NCI-H1092 treated with DMSO at 0.1 percent for 48 hours (cell line): ENCODE measurements around the gene TBX1.
"Not testable (repeated sequence)": the region's sequence is repeated elsewhere in the genome, so short reads cannot be mapped to it uniquely, and the experiment has no call there.

Experiments used
- DNase-seq: peaks from one replicate; lab custom pipeline; 2025; lab: John Stamatoyannopoulos, UW

The TBX1 gene

DNA sequence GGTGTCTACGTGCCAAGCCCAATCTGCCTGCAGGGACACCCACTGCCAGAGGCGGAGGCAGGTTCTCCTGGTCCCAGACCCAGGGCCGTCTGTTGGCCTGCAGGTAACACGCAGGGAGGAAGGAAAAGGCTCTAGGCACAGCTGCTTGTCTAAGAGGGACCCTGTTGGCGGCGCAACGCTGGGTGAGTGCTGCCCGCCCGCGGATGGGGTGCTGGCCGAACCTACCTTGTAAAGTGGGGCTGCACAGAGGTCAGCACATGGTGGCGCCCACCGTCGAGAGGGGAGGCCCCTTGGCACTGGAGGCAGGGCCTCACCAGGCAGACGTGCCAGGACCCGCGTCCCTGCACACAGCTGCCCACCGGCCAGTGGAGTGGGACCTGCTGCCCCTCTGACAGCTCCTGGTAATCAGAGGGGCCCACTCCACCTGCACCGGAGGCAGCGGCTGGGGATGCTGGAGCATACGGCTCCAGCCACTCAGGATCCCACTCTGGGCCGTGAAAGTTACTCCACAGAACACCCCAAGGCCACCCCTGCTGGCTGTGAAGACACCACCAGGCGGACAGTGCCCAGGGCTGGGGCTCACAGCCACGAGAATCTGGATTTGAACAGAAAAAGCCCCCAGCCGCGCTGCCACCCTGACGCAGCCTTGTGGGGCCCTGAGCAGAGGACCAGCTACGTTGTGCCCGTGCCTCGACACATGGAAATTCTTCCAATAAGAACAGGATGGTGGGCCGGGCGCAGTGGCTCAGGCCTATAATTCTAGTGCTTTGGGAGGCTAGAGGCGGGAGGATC is 24.0 kb downstream of the TBX1 start:
- DNase-seq: no peak

DNA sequence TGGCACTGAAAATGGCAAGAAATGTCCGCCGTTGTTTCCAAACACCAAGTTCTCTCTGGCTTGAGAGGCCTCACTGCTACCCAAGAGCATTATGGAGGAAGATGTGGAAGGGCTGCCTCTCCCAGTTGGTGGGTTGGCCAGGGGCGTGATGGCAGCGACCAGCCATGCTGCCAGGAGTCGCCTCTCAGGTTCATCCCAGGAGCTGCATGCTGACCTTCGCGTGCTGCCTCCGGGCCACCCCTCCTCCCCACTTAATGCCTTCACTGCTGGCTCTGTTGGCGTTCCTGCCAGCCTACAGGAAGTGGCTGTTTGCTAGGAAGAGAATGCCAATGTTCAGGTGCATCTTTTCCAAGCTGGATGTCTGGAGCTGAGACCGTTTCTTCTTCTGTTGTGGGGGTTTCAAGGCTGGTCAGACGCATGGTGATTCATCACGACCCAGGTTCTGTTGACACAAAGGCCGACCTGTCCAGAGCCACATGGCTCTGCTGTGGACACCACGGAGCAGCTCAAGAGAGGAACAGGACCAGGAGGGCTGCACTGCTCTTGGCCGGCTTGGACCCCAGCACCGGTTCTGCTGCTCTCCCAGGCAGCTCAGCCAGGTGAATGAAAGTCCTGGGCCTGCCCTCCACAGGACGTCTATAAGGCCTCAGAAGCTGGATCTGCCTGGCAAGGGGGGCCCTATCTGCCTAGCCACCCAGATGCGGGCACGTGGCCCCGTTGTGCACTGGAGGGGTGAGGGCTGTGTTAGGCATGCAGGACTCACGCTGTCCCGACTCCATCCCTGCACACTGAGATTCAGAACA is 25.1 kb downstream of the TBX1 start:
- no peak for DNase-seq

DNA sequence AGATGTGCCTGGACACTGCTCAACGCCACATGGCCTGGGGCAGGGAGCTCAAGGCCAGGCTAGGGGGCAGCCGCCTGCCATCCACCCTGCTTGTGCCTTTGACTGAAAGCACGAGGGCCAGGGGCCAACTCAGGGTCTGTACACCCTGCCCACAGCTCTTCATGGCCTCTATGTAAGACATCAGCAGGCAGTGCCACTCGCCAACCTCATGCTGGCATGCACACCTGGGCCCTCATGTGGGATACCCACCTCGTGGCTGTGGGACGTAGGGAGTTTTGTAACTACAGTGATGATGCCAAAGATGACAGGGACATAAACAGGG is 25.6 kb downstream of the TBX1 start:
- no peak for DNase-seq

DNA sequence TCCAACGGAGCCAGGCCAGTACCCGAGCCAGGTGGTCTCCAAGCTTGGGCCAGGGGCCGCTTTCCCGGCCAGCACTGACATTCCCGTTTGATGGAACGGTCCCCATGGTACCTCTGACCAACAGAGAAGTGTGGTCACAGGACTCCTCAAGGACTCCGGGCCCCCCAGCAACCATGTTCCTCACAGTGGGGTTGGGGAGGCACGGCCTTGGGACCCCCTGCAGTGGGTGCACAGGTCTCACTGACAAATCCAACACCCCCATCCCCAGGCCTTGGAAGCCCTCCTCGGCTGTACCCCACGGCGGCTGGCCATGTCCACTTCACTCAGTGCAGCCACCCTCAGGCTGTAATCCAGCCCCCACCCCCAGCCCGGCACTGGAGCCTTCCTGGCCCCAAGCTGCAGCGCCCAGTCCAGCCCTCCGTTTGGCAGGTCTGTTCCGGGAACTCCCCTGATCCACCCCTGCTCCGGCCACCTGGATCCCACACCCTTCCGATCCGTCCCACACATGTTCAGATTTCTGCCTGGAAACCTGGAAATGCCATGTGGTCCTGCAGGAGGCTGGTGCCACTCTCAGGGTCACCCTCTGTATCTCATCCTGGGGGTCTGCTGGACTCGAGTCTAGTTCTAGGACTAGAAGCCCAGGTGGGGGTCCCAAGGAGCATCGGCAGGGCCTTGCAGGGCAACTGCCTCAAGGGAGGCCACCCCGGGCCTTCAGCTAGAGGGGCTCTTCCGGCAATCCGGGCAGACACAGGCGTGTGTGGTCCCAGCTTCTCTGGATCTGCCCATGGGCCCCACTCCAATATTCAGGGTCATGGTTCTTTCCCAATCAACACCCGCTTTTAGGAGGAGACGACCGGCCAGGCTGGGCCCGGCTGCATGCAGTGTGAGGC is 26.6 kb downstream of the TBX1 start:
- DNase-seq: no peak

DNA sequence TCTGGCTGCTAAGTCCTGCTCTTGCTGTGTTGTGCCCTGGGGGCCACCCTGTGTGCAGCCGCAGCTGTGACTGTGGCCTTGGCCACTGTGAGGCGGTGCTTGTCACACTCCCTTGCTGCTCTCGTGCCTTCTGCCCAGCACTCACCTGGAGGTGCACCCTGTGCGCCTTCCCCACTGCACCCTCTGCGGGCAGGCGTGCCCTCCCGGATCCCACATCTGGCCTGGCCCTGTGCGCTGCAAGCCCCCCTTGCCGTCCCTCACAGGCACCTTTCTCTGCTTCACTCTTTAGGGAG is 27.2 kb downstream of the TBX1 start:
- DNase-seq: no peak

DNA sequence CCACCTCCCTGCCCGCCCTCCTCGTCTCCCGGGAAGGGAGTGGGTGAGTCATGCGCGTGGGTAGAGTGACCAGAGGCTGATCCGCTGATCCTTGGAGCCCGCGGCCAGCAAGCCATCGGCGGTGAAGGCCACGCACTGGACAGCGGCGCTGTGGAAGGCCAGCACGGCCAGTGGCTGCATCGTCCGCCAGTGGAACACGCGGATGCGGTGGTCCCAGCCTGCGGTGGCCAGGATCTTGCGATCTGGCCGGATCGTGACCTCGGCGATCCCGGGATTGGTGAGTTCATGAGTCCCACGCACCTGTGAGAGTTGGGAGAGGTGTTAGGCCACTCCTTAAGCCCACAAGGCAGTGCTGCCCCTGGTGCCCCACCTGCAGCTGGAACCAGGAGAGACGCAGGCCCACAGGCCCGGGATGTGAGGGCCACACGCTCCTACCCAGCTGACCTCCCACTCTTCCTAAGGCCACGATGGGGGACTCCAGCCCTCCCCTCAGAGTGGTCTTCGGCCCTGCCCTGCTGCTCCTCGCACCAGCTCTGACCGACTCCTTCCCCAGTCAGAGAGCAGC is 28.2 kb downstream of the TBX1 start:
- no peak for DNase-seq

DNA sequence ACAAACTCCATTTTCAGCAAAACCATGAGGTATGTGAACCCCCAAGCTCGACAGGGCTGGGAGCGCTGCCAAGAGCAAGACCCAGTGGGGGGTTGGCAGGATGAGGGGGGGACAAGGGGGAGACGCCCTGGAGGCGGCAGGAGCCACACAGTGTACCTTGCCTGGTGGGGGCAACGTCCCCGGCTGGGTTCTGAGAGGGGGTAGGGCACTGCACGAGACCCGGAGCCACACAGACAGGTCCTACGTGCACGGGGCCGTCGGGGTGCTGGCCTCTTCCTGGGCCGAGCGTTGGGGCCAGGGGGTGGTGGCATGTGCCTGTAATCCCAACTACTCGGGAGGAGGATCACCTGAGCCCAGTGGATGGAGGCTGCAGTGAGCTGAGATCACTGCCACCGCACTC is 28.8 kb downstream of the TBX1 start:
- DNase-seq: no peak

DNA sequence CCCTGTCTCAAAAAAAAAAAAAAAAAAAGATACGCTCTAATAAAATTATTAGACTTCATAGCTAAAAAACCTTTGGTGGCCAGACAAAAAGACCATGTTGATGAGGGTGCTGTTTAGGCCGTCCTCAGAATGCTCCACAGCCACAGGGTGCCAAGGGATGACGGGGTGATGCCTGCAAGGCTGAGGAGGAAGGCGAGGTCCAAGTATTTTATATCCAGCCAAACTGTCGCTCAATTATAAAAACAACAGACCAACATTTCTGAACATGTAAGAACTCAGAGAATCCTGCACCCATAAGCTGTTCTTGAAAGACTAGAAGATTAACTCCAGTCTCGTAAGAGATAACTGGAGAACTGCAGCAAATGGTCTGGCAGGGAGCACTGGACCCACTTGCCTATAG is 29.2 kb downstream of the TBX1 start:
- no peak for DNase-seq

DNA sequence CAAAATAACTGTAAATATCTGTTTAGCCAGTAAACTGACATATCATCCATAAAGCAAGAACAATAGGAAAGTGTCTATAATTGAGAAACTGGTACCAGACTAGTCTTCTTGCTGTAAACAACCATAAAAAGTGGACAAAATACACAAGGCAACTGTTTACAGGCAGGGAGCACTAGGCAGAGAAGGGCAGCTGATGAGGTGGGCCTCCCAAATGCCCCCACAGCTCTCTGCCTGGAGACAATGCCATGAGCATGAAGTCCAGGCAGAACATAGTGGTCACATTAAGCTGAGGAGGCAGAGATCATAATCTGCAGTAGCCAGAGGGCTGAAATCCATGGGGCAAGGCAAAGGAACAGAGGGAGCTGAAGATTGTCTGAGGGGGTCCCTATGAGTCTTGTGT is 30.7 kb downstream of the TBX1 start:
- DNase-seq: no peak

DNA sequence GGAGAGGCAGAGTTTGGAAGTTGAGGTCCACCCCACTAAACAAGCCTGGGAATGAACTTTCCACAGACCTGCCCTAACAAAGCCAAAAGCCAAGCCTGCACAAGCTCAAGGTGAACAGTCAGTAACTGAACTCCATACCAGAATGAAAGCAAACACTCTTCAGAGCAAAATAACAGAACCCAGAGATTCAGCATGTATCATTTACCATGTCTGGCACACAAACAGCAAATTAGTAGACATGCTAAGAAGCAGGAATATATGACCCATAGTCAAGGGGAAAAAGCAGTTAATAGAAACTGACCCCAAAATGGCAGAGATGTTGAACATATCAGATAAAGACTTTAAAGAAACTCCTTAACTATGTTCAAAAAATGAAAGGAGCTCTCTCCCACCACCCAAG is 31.3 kb downstream of the TBX1 start:
- DNase-seq: no peak

DNA sequence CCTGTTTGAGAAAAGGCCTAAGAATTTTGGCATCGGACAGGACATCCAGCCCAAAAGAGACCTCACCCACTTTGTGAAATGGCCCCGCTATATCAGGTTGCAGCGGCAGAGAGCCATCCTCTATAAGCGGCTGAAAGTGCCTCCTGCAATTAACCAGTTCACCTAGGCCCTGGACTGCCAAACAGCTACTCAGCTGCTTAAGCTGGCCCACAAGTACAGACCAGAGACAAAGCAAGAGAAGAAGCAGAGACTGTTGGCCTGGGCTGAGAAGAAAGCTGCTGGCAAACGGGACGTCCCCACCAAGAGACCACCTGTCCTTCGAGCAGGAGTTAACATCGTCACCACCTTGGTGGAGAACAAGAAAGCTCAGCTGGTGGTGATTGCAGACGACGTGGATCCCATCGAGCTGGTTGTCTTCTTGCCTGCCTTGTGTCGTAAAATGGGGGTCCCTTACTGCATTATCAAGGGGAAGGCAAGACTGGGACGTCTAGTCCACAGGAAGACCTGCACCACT is 31.9 kb downstream of the TBX1 start:
- not testable (repeated sequence) for DNase-seq

DNA sequence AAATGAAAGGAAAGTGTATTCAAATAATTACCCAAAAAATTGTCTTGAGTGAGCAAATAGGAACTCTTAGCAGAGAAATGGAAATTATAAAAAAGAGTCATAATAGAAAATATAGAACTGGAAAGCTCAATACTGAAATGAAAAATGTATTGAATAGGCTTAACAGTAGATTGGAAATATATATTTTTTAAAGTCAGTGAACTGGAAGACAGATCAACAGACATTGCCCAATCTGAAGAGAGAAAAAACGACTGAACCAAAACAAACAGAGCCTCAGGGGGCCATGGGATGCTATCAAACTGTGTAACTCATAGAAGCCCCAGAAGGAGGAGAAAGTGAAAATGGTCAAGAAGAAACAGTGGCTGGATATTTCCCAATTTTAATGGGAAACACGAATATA is 32.6 kb downstream of the TBX1 start:
- no peak for DNase-seq

DNA sequence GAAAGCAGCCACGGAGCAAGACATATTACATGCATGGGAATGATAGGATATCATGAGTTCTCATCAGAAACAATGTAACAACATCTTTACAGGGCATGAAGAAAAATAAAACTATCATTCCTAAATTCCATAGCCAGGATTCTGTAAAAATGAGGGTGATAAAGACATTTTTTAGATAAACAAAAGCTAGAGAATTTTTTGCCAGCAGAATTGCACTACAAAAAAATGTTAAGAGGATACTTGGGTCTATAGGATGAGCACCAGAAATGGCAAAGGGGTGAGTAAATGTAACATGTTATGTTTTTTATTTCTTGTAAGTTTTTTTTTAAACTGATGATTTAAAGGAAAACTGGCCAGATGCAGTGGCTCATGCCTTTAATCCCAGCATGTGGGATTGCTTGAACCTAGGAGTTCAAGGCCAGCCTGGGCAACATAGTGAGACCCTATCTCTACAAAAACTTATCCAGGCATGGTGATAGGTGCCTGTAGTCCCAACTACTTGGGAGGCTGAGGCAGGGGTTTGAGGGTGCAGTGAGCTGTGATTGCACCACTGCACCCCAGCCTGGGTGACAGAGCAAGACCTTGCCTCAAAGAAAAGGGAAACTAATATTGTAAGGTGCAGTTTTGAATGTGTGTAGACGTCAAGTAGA is 33.2 kb downstream of the TBX1 start:
- no peak for DNase-seq

DNA sequence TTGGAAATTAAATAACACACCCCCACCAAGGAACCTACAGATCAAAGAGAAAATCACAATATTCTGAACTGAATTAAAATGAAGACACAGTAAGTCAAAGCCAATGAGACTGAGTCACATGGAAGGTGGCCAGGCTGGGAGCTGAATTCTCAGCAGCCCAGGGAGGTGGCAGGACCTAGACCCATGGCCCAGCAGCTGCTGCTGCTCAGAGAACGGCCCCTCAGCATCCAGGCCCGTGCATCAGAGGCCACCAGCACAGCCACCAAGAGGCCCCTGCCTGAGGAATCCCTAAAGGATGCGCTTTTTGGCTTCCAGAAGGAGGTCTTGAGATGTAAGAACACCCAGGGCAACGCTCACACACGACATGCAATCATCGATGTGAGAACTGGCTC is 35.0 kb downstream of the TBX1 start:
- DNase-seq: no peak

DNA sequence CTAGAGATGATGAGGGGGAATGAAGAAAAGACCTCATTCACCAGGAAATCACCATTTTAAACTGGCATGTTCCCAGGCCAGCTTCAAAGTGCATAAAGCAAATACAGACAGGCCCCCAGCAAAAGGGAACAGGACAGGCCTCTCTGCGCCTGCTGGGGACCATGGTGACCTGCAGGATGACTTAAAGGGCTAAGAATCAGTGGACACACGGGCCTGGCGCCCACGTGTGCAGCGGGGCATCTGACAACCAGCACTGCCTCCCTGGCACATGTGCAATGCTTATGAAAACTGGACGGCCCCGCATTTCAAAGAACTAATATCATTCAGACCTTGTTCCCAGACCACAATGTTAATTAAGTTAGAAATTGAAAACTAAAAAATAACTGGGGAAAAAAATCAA is 35.6 kb downstream of the TBX1 start:
- no peak for DNase-seq

DNA sequence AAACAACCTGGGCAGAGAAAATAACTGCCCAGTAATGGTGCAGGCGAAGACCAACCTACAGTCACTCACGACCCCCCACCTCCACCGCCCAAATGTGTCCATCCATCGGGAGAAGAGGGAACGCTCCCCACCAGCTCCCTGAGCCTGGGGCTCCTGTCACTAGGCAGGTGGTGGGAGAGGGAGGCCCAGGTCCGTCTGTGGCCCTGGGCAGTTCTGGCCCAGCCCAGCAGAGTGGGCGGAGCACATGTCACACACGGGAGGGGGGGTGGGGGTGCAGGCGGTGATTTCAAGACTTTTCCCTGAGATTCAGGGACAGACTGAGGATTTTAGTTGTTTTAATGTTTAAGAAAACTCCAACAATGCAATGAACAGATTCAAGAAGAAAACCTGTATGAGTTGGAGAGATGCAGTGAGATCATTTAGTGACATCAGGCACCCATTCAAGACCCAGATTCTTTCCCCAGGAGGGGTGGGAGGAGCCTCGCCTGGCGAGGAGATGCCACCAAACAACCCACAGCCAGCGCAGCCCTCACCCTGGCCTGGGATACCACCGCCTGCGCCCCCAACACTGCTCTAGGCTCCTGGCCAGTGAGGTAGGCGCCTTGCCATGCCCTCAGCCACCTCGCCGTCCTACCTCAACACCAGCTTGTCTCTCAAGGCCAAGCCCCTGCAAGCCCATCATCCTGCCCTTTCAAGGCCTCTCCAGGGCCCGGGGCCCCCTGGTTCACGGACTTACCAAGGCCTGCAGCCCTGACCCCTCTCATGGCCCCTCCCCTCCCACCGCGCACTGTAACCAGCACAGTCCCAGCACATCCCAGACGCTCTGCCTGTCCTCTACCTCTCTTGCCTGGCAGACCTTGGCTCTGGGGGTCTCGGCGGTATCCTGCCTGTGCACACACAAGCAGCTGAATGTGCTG is 36.8 kb downstream of the TBX1 start:
- DNase-seq: no peak

DNA sequence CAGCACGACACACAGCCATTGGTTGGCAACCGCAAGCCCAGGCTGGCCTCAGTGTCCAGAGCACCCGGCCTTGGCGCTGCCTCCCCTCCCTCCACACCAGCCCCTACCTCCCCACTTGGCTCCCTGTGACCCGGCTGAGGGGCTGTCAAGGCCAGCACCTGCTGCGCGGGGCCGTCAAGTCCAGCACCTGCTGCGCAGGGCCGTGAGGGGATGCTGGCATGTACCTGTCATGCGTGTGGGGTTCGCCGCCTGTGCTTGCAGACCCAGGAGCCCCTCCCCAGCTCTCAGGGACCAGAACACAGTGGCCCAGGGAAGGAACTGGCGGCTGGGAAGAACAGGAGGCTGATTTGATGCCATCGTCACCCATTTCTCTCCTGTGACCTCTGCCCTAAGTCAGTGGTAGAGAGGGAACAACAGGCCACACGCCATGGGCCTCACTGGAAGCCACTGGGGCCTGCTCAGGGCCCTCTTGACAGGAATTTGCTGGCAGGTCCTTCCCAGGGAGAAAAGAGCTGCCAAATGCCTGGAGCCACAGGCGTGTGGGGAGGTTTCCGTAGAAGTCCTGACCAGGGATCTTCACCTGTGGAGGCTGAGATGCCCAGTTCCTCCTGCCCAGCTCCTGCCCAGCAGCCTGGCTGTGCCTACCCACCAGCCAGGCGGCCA is 37.6 kb downstream of the TBX1 start:
- no peak for DNase-seq

DNA sequence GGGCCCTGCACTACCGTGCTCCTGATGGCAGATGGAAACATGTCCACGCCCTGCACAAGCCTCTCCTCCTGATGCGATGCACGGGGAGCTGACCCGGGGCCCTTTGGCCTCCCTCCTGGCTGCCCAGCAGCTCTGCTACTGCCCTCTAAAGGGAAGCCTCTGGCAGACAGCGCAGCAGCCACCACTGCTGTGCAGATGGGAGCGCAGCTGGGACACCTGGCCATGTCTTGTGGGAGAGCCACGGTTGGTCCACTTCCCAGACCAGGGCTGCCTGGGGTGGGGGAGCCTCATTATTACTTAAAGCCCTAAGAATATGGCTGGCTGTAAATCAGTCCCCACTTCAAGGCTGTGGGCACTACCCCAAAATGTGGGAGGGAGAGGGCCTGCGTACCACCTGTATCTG is 38.3 kb downstream of the TBX1 start:
- DNase-seq: no peak

DNA sequence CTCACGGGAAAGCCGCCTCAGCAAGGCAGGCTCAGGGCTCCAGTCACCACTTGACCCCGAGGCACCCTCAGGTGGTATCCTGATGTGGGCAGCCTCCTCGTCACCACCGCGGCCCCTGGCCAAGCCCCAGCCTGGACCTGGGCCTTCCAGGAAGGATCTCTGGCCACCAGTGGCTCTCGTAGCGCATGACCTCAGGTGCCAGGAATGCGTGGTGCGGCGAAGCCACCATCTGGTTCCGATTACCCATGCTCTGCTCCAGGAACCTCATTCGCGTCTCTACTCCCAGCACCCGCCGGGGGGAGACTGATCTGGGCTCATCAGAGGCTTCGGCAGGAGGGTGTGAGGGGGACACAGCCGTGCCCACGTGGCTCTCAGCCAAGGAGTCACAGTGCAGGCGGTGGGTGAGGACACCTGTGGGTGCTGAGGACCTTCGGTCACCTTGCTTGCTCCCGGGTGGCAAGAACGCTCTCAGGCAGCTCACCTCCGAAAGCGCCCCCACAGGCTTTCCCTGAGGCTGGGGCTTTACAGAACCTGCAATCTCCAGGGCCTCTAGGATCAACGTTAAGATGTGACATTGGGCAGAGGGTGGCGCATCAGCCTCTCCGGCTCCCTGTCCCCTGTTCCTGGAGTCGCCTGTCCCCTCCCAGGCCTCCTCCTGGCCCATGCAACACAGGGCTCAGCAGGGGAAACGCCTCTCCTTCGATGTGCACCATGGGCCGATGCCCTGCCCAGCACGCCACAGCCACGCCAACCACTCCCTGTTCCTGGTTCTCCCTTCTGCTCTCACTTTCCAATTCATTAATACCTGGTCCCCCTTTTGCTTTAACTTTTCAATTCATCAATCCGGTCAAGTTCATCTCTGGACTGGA is 39.0 kb downstream of the TBX1 start:
- no peak for DNase-seq
